Spleen (tissue), 11 donors: ENCODE measurements around the gene ASCL5. TPM values are rescaled to one million over a fixed set of nuclear protein-coding genes. Genes with fewer than 3 reads are reported as not detected.

Experiments used
- DNase-seq: peaks from one replicate; pipeline ENCODE4 v3.0.0-alpha.2; 2020
- H3K27ac ChIP-seq, 8 donors: fragments of 200-600 bp; sonication (generic) in 7 of 8; 1 replicate in 4 of 8; 2 replicates in 4 of 8; pipeline versions ENCODE4 v1.5.0 to v1.8.0; 2016 to 2021; ENCODE audit warnings: inconsistent platforms in 4 of 8, mild to moderate bottlenecking in 4 of 8, moderate library complexity in 1 of 8
- H3K27me3 ChIP-seq, 7 donors: fragments of 200-600 bp; sonication (generic) in 6 of 7; replicated peaks in 1 of 7; 1 replicate in 4 of 7; 2 replicates in 3 of 7; pipeline versions ENCODE4 v1.5.0 to v1.8.0; 2016 to 2021; ENCODE audit warnings: inconsistent platforms in 3 of 7, mild to moderate bottlenecking in 1 of 7
- H3K36me3 ChIP-seq, 6 donors: fragments of 200-600 bp; sonication (generic) in 5 of 6; 1 replicate in 4 of 6; 2 replicates in 2 of 6; pipeline versions ENCODE4 v1.5.0 to v1.8.0; 2016 to 2021; ENCODE audit warnings: inconsistent platforms in 2 of 6
- H3K4me1 ChIP-seq, 6 donors: fragments of 200-600 bp; sonication (generic) in 5 of 6; 1 replicate in 3 of 6; 2 replicates in 3 of 6; pipeline versions ENCODE4 v1.5.0 to v1.8.0; 2016 to 2021; ENCODE audit warnings: inconsistent platforms in 3 of 6
- H3K4me3 ChIP-seq, 8 donors: fragments of 200-600 bp; sonication (generic) in 7 of 8; 1 replicate in 4 of 8; 2 replicates in 4 of 8; pipeline versions ENCODE4 v1.5.0 to v1.8.0; 2016 to 2021; ENCODE audit warnings: inconsistent platforms in 4 of 8, mild to moderate bottlenecking in 4 of 8, moderate library complexity in 2 of 8
- H3K9me3 ChIP-seq, 8 donors: fragments of 200-600 bp; sonication (generic) in 7 of 8; 1 replicate in 4 of 8; 2 replicates in 4 of 8; pipeline versions ENCODE4 v1.5.0 to v1.8.0; 2016 to 2021; ENCODE audit warnings: inconsistent platforms in 4 of 8
- CTCF ChIP-seq, 11 experiments: fragments of 200-600 bp in 7 of 11; fragments of 450-650 bp in 4 of 11; sonication (generic) in 4 of 11; IDR thresholded peaks in 8 of 11; conservative IDR thresholded peaks in 3 of 11; 1 replicate in 7 of 11; 2 replicates in 4 of 11; pipeline versions ENCODE4 v1.4.0 to v1.8.0; 2016 to 2021; ENCODE audit warnings: antibody characterized with exemption in 11 of 11, inconsistent platforms in 4 of 11, mild to moderate bottlenecking in 1 of 11
- POLR2A ChIP-seq, 3 donors: fragments of 450-650 bp; IDR thresholded peaks; one replicate each; pipeline ENCODE4 v1.5.1; 2017; ENCODE audit warnings: antibody characterized with exemption in 3 of 3, mild to moderate bottlenecking in 1 of 3
- POLR2AphosphoS5 ChIP-seq, 3 donors: sonication (generic); formaldehyde crosslinking; IDR thresholded peaks; one replicate each; pipeline ENCODE4 v1.5.1; 2017; ENCODE audit warnings: antibody characterized with exemption in 3 of 3
- WGBS, 5 donors: extraction: QIAGEN DNeasy Blood & Tissue Kit in 3 of 5; methylation state at CpG; one replicate each; pipeline versions ENCODE4 v1.1.5 to v1.1.7; 2013 to 2018; 5-methylcytosine and 5-hydroxymethylcytosine counted together
- intact Hi-C: fragments of 100-400 bp; cut with DNase I; formaldehyde crosslinking; loops from one replicate; pipeline ENCODE4 v1.15.0; 2023; ENCODE audit warnings: low total_unique reads
- polyA plus RNA-seq, 3 donors: library from polyadenylated mRNA; stranded (reverse); fragments of 200-250 nt; gene quantifications; one replicate each; pipeline ENCODE4 v1.2.1, GENCODE V29; 2013
- total RNA-seq, 7 donors: library from RNA; depleted of rRNA in 3 of 7; stranded (reverse); fragments of >200 nt in 3 of 7; fragmentation: NEBNext Ultra II Directional in 4 of 7; extraction: Animal tissue kit (Norgen Biotek cat#: 25700) in 4 of 7; gene quantifications; one replicate each; pipeline versions ENCODE4 v1.1.0 to v1.2.1, GENCODE V29; 2016 to 2021
- donor health status: healthy with polysubstance abuse.
- donor health status: DM: no; HTN: no; CAD: no; lungs with moderate emphysema.
- donor health status: DM: no; HTN: no; CAD: no.
- donor health status: Bipolar disorder and iron deficiency.
- donor health status: healthy.
- donor health status: DM: no; HTN: no; CAD: no.
- donor health status: DM: yes; HTN: yes; CAD: no.

ASCL5 gene
- total and polyA plus RNA-seq, 10 donors: 0.06 to 0.85 (median 0.09) TPM; not detected in 6

GRCh38 chr1:201077736-201078135 is 49.2 kb downstream of the ASCL5 start:
- DNase-seq: no peak
- Histone ChIP-seq H3K4me3 (no peak overlapping the region), H3K27ac (no peak overlapping the region), H3K4me1 (no peaks in the 10 kb centered on the region), H3K27me3 (no peaks in the 10 kb centered on the region), H3K9me3 (no peaks in the 10 kb centered on the region), H3K36me3 (no peaks in the 10 kb centered on the region)
- WGBS, 5 donors: 81 to 91% (median 91%) methylated on average over 9 to 17 of the region's 17 CpGs
- no peak for TF ChIP-seq POLR2A (IDR thresholded peaks at IDR 0.05)
- no peak for TF ChIP-seq CTCF (IDR thresholded peaks at IDR 0.05 in 8 of 11, conservative IDR thresholded peaks at IDR 0.05 in 3 of 11)
- TF ChIP-seq POLR2AphosphoS5 (IDR thresholded peaks at IDR 0.05): no peak
- intact Hi-C loops: no loop called here

- Histone ChIP-seq H3K4me3 (no peak overlapping the region), H3K27me3 (no peaks in the 10 kb centered on the region), H3K9me3 (no peaks in the 10 kb centered on the region), H3K36me3 (no peaks in the 10 kb centered on the region), H3K27ac (no peak overlapping the region), H3K4me1 (no peaks in the 10 kb centered on the region)
- 76 to 84% (median 80%) methylated on average over 7 of the region's 7 CpGs for WGBS, 5 donors
- no peak for DNase-seq
- intact Hi-C loops: no loop called here
- no peak for TF ChIP-seq POLR2AphosphoS5 (IDR thresholded peaks at IDR 0.05)
- TF ChIP-seq CTCF (IDR thresholded peaks at IDR 0.05 in 8 of 11, conservative IDR thresholded peaks at IDR 0.05 in 3 of 11): no peak
- TF ChIP-seq POLR2A (IDR thresholded peaks at IDR 0.05): no peak
Measured at GRCh38 chr1:201077116-201077515, 49.9 kb downstream of the ASCL5 start.

GRCh38 chr1:201076092-201076491 is 50.9 kb downstream of the ASCL5 start:
- no peak overlapping the region for H3K4me3 ChIP-seq
- TF ChIP-seq POLR2A (IDR thresholded peaks at IDR 0.05) (no peak), POLR2AphosphoS5 (IDR thresholded peaks at IDR 0.05) (no peak), CTCF (IDR thresholded peaks at IDR 0.05 in 8 of 11, conservative IDR thresholded peaks at IDR 0.05 in 3 of 11) (no peak)
- H3K27ac ChIP-seq: no peak overlapping the region
- H3K4me1 ChIP-seq: peaks cover 0 to 3% (median 0%) of the 10 kb centered on the region in 6 donors
- H3K36me3 ChIP-seq: no peaks in the 10 kb centered on the region
- intact Hi-C loops: no loop called here
- DNase-seq: no peak
- no peaks in the 10 kb centered on the region for H3K9me3 ChIP-seq
- no peaks in the 10 kb centered on the region for H3K27me3 ChIP-seq
- 67 to 85% (median 78%) methylated on average over 7 of the region's 7 CpGs for WGBS, 5 donors

GRCh38 chr1:201074018-201074417 is 53.0 kb downstream of the ASCL5 start:
- no peaks in the 10 kb centered on the region for H3K36me3 ChIP-seq
- peaks cover 0 to 3% (median 0%) of the 10 kb centered on the region in 6 donors for H3K4me1 ChIP-seq
- H3K27ac ChIP-seq: no peak overlapping the region
- no peak for TF ChIP-seq CTCF (IDR thresholded peaks at IDR 0.05 in 8 of 11, conservative IDR thresholded peaks at IDR 0.05 in 3 of 11)
- no peak for TF ChIP-seq POLR2A (IDR thresholded peaks at IDR 0.05)
- TF ChIP-seq POLR2AphosphoS5 (IDR thresholded peaks at IDR 0.05): no peak
- intact Hi-C loops: no loop called here
- DNase-seq: no peak
- peaks cover 0 to 6% (median 0%) of the 10 kb centered on the region in 7 donors for H3K27me3 ChIP-seq
- 80 to 100% (median 89%) methylated on average over 1 to 5 of the region's 5 CpGs for WGBS, 5 donors
- no peaks in the 10 kb centered on the region for H3K9me3 ChIP-seq
- no peak overlapping the region for H3K4me3 ChIP-seq
